ENCODE data around the gene SMIM32. TPM values are rescaled to one million over a fixed set of nuclear protein-coding genes. Genes with fewer than 3 reads are reported as not detected.

The SMIM32 gene
- total RNA-seq, 1 donor from 2014 or later, result 0.79 TPM

DNA sequence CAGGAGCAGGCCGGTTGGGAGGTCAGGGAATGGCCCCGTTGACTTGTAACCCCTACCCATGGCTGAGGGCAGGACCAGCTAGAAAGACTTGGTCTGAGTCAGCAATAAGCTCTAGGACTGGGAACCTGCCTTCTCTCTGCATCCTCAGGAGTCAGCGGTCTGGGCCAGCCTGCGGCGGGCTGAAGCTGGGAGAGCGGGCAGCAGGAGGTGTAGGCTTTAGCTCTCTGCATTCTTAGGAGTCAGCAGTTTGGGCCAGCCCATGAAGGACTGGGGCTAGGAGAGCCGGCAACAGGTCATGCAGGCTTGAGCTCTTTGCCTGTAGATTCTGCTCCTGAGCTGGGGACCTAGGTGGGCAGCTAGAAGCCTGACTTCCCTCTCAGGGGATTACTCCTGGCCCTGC, 6.4 kb upstream of the SMIM32 start:
- no peak for DNase-seq (ENCODE audit: low spot score, unreplicated experiment)
- peaks cover 63% of the 10 kb centered on the region for H3K27me3 Mint-ChIP-seq
- no peak overlapping the region for H3K4me3 Mint-ChIP-seq (ENCODE audit: low read depth)
- H3K36me3 Mint-ChIP-seq (ENCODE audit: insufficient read depth), result peaks cover 3% of the 10 kb centered on the region
- TF ChIP-seq, protein P1, sequence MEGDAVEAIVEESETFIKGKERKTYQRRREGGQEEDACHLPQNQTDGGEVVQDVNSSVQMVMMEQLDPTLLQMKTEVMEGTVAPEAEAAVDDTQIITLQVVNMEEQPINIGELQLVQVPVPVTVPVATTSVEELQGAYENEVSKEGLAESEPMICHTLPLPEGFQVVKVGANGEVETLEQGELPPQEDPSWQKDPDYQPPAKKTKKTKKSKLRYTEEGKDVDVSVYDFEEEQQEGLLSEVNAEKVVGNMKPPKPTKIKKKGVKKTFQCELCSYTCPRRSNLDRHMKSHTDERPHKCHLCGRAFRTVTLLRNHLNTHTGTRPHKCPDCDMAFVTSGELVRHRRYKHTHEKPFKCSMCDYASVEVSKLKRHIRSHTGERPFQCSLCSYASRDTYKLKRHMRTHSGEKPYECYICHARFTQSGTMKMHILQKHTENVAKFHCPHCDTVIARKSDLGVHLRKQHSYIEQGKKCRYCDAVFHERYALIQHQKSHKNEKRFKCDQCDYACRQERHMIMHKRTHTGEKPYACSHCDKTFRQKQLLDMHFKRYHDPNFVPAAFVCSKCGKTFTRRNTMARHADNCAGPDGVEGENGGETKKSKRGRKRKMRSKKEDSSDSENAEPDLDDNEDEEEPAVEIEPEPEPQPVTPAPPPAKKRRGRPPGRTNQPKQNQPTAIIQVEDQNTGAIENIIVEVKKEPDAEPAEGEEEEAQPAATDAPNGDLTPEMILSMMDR (IDR thresholded peaks at IDR 0.05; ENCODE audit: unreplicated experiment), result no peak
- no peak overlapping the region for H3K27ac Mint-ChIP-seq
- H3K9me3 Mint-ChIP-seq (ENCODE audit: low read depth), result no peaks in the 10 kb centered on the region
- H3K4me1 Mint-ChIP-seq (ENCODE audit: low read depth), result peaks cover 16% of the 10 kb centered on the region

DNA sequence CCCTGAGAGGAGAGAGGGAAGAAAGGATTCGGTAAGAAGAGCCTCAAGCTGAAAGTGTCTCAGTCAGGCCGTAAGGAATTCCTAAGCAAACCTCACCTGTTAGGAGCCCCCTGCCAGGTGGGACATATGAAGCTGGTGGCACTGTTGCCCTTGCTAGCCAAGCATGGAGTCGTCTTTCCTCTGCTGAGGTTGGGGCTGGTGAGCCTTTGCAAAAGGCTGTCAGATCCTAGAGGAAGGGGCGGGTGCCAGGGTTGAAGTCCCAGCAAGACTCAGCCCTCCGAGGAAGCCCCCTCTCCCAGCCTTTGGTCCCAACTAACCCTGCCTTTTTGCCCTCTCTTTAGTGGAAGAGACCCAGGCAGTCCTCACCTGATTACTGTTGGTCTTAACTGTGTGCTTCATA, 5.5 kb upstream of the SMIM32 start:
- Mint-ChIP-seq H3K4me1 (ENCODE audit: low read depth) (peaks cover 16% of the 10 kb centered on the region), H3K9me3 (ENCODE audit: low read depth) (no peaks in the 10 kb centered on the region), H3K27me3 (peaks cover 71% of the 10 kb centered on the region), H3K36me3 (ENCODE audit: insufficient read depth) (peaks cover 1% of the 10 kb centered on the region), H3K4me3 (ENCODE audit: low read depth) (no peak overlapping the region), H3K27ac (no peak overlapping the region)
- no peak for DNase-seq (ENCODE audit: low spot score, unreplicated experiment)
- TF ChIP-seq, protein P1 (IDR thresholded peaks at IDR 0.05; ENCODE audit: unreplicated experiment), result no peak

DNA sequence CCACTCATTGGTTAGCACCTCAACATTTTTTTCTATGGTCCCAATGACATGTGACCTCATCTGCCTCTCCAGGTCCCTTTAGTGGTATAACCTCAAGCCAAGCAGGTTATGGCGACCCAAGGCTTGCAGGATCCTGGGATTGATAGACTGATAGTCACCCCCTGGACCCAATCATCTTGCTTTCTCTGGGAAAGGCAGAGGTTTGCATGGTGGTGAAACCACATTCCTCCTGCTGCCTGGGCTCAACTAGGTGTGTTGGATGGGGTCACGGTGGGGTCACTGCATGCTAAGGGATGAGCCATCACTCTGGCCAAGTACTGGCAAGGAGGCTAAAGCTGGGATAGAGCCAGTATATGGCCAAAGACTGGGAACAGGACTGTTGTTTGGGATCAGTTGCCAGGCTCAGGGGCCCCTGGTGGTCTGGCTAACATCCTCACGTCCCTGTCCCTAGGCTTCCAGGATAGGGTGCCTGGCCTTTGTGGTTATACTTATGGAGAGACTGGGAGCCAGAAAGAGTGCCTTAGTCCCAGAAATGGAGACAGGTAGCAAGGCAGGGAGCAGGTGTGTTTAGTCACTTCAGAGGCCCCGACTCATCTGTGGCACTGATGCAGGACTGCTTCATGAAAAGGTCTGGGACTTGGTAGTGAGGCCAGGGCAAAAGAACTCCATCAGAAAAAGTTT, 4.6 kb upstream of the SMIM32 start:
- H3K27me3 Mint-ChIP-seq, result peaks cover 76% of the 10 kb centered on the region
- H3K4me3 Mint-ChIP-seq (ENCODE audit: low read depth), result no peak overlapping the region
- no peaks in the 10 kb centered on the region for H3K9me3 Mint-ChIP-seq (ENCODE audit: low read depth)

DNA sequence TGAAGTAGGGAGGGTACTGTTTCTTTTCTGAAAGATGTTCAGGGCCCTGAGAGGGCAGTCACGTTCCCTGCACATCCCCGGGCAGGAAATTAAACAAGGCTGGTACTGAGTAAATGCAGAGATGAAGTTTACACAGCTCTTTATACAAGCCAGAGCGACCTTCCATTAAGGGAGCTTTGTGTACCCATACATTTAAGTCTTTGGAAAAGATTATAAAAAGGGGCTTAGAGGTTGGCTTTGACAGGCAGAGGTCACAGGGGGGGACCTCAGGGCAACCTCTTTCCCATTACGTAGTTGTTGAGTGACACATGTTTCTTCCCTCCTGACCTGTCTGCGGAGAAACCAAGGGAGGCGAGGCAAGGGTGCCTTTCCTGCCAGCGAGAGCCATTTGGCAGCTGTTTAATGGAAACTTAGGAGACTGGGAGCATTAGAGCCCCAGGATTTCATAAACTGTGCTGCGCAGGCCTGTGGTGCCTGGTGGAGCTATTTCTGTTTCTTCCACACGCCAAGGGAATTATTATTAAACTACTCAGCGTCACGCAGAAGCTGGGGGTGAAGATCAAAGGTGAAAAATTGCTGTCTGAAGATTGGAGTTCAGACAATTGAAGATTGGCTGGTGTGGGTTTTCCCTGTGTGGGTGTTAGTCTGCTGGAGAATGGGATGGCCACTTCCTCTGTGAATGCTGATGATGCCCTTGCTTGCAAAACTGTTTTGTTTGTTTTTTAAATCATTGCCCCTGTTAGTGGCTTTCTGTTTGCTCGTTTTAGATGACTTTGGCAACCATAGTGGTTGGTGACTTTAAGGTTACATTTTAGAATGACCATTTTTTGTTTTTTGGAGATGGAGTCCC, 3.2 kb upstream of the SMIM32 start:
- TF ChIP-seq, protein P1 (IDR thresholded peaks at IDR 0.05; ENCODE audit: unreplicated experiment), result no peak
- Mint-ChIP-seq H3K36me3 (ENCODE audit: insufficient read depth) (peaks cover 1% of the 10 kb centered on the region), H3K4me3 (ENCODE audit: low read depth) (no peak overlapping the region), H3K27me3 (peaks cover 77% of the 10 kb centered on the region), H3K9me3 (ENCODE audit: low read depth) (no peaks in the 10 kb centered on the region), H3K27ac (peak overlapping the region; percentile 31), H3K4me1 (ENCODE audit: low read depth) (peaks cover 19% of the 10 kb centered on the region)
- DNase-seq (ENCODE audit: low spot score, unreplicated experiment), result no peak

More for the DNA sequence above, 4.6 kb upstream of the SMIM32 start:
- TF ChIP-seq, protein P1 (IDR thresholded peaks at IDR 0.05; ENCODE audit: unreplicated experiment), result no peak
- Mint-ChIP-seq H3K36me3 (ENCODE audit: insufficient read depth) (peaks cover 1% of the 10 kb centered on the region), H3K4me1 (ENCODE audit: low read depth) (peaks cover 16% of the 10 kb centered on the region), H3K27ac (no peak overlapping the region)
- DNase-seq (ENCODE audit: low spot score, unreplicated experiment), result no peak

DNA sequence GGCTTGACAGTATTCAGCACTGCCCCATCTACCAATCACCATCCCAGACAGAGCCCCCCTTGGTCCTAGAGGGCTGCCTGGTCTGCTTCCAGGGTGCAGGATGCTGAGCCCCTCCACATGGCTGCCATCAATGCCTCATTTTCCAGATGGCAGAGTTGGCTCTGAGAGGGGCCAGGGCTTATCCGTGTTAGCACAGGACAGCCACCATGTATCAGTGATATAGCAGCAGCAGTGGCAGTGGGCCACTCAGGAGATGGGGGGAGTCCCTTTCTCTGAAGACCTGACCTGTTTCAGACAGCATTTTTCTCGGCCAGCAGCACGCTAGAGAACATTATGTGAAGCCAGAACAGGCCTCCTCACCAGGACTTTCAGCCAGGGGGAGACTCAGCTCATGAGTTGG, 1.6 kb upstream of the SMIM32 start:
- H3K4me3 Mint-ChIP-seq (ENCODE audit: low read depth), result no peak overlapping the region
- H3K27ac Mint-ChIP-seq, result no peak overlapping the region
- no peak for DNase-seq (ENCODE audit: low spot score, unreplicated experiment)
- peaks cover 19% of the 10 kb centered on the region for H3K4me1 Mint-ChIP-seq (ENCODE audit: low read depth)
- no peaks in the 10 kb centered on the region for H3K9me3 Mint-ChIP-seq (ENCODE audit: low read depth)
- TF ChIP-seq, protein P1 (IDR thresholded peaks at IDR 0.05; ENCODE audit: unreplicated experiment), result no peak
- H3K36me3 Mint-ChIP-seq (ENCODE audit: insufficient read depth), result peaks cover 1% of the 10 kb centered on the region
- H3K27me3 Mint-ChIP-seq, result peaks cover 77% of the 10 kb centered on the region

Data from progenitor cell of endocrine pancreas (in vitro differentiated cells).